ENCODE results near the gene FSD1.
A peak's percentile ranks its signal among the peaks of the same experiment; 100 is the strongest.
"Not testable (repeated sequence)": the region's sequence is repeated elsewhere in the genome, so short reads cannot be mapped to it uniquely, and the experiment has no call there.

The FSD1 gene

DNA sequence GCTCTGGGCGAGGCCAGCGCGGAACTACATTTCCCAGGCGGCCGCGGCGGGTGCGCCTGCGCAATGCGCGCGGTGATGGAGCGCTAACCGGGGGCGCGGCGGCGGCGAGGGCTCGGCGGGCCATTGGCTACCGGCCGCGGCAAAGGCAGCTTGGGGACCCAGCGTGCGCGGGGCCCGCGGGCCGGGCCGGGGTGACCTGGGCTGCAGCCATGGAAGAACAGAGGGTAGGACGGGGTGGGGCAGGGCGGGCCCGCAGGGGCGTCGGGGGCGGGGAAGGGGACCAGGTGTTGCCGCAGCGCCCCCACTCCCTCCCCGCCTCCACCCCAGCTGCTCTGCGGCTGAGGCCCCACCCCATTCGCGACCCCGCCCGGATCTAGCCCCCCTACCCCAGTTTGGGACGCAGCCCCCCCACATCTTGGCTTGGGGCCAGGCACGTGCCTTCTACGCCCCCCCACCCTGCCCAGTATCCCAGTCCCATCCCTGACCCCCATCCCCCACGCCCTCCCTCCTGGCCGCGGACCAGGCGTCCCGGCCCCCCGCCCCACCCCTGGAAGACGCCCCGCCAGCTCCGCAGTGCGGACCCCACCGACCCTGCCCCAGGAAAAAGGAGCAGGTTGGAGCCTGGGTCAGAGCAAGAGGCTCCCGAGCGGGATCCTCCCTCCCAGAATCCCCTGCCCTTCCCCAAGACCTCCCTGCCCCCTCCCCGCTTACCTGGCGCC, at the start of gene FSD1:
TSS of gene FSD1 (plus strand) at position 61 of the 719 bp plus-strand sequence. CDS start at position 210, 149 bp downstream.
- peak; percentile 72 to 83 for DNase-seq

DNA sequence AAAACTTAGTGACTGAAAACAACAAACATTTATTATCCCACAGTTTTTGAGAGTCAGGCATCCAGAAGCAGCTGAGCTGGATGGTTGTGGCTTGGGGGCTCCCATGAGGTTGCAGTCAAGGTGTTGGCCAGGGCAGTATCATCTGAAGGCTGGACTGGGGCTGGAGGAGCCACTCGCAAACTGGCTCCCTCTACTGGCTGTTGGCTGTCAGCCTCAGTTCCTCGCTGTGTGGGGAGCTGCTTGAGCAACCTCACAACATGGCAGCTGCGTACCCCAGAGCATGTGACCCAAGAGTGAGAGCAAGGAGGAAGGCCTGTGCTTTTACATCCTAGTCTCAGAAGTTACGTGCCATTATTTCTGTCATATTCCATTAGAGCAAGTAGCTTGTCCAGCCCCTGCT, 47.8 kb upstream of the FSD1 start:
- no peak for DNase-seq

DNA sequence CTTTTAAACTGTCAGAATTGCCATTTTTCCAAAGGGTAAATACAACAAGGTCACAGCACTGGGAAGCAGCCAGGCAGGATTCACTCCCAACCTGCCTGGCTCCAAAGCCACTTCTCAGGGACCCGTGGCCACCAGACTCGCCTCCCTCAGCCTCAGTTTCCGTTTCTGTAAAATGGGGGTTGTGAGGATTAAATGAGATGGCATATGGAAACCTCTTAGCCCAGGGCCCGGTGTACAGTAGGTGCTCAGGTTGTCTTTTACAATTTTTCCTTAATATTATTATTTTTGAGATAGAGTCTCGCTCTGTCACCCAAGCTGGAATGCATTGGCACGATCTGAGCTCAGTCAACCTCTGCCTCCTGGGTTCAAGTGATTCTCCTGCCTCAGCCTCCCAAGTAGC, 47.4 kb upstream of the FSD1 start:
- no peak for DNase-seq

DNA sequence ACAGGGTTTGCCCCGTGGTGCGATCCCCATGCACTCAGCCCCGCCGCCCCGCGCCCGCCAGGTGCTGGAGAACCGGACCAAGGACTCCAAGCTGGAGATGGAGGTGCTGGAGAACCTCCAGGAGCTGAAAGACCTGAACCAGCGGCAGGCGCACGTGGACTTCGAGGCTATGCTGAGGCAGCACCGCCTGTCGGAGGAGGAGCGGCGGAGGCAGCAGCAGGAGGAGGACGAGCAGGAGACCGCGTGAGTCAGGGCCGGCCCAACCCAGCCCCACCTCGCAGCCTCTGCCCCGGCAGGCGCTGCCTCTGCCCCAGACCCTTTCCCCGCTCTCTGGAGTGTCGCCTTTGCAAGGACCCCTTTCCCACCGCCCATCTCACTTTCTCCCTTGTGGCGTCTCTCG, 46.2 kb upstream of the FSD1 start:
- no peak for DNase-seq

DNA sequence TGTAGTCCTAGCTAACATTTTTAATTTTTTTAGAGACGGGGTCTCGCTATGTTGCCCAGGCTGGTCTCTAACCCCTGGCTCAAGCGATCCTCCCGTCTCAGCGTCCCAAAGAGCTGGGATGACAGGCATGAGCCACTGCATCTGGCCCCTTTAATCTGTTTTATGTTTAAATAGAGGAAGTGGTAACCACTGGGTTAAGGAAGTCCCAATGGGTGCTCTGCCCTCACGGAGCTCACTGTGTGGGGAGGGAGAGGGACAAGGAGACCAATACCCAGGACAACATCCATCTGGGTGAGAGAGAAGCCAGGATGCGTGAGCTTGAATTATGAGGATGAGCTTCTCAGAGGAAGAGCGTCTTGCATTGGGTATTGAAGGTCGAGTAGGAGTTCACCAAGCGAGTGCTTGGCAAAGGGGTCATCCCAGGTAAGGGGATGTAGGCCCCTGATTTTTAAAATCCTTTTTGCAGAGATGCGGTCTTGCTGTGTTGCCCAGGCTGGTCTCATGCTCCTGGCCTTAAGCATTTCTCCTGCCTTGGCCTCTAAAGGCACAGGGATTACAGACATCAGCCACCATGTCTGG, 43.7 kb upstream of the FSD1 start:
- DNase-seq, result no peak

DNA sequence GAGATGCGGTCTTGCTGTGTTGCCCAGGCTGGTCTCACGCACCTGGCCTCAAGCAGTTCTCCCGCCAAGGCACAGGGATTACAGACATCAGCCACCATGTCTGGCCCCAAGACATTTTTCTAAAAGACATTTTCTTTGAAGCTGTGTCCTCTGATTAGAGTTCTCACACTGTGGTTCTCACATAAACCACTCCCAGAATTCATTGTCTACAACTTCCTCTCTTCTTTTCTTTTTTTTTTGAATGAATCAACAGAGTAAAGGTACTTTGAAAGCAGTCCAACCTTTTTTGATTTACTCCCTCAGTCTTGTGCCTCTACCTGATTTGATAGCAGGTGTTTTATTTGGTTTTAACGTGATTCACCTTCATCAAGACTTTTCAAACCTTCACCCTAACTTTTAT, 39.6 kb upstream of the FSD1 start:
- DNase-seq, result no peak

DNA sequence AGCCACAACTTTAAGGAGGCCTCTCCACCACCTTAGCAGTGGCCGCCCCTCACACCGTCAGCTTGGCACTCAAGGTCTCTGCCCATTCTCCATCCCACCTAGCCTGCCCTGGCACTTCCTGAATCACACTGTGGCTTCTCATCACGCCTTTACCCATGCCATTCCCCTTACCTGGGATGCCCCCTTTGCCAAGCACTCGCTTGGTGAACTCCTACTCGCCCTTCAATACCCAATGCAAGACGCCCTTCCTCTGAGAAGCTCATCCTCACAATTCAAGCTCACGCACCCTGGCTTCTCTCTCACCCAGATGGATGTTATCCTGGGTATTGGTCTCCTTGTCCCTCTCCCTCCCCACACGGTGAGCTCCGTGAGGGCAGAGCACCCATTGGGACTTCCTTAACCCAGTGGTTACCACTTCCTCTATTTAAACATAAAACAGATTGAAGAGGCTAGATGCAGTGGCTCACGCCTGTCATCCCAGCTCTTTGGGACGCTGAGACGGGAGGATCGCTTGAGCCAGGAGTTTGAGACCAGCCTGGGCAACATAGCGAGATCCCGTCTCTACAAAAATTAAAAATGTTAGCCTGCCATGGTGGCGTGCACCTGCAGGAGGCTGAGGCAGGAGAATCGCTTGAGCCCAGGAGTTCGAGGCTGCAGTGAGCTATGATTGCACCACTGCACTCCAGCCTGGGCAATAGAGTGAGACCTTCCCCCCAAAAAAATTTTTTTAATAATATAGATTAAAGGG, 38.0 kb upstream of the FSD1 start:
- no peak for DNase-seq

DNA sequence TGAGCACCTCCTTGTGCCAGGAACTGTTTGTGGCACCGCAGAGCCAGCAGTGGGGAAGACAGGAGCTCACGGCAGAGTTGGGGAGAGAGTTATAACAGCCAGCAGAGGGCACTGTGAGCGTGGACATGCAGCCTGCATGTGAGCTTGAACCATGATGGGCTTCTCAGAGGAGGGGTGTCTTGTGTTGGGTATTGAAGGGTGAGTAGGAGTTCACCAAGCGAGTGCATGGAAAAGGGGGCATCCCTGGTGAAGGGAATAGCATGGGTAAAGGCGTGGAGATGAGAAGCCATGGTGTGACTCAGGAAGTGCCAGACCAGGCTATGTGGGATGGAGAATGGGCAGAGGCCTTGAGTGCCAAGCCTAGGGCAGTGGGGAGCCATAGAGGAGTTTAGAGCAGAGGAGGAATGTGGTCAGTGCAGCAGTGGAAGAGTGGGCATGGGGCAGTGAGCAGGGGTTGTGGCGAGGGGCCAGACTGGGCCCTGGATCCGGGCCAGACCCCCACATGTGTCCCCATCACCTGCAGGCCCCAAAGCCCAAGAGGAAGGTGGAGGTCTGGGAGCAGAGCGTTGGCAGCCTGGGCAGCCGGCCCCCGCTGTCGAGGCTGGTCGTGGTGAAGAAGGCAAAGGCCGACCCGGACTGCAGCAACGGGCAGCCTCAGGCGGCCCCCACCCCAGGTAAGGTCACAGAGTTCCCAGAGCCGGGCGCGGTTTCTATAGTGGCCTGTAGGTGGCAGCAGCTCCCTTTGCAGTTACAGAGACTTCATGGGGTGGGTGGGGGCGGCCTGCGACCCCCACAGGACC, 37.1 kb upstream of the FSD1 start:
- peak; percentile 60 to 70 for DNase-seq

DNA sequence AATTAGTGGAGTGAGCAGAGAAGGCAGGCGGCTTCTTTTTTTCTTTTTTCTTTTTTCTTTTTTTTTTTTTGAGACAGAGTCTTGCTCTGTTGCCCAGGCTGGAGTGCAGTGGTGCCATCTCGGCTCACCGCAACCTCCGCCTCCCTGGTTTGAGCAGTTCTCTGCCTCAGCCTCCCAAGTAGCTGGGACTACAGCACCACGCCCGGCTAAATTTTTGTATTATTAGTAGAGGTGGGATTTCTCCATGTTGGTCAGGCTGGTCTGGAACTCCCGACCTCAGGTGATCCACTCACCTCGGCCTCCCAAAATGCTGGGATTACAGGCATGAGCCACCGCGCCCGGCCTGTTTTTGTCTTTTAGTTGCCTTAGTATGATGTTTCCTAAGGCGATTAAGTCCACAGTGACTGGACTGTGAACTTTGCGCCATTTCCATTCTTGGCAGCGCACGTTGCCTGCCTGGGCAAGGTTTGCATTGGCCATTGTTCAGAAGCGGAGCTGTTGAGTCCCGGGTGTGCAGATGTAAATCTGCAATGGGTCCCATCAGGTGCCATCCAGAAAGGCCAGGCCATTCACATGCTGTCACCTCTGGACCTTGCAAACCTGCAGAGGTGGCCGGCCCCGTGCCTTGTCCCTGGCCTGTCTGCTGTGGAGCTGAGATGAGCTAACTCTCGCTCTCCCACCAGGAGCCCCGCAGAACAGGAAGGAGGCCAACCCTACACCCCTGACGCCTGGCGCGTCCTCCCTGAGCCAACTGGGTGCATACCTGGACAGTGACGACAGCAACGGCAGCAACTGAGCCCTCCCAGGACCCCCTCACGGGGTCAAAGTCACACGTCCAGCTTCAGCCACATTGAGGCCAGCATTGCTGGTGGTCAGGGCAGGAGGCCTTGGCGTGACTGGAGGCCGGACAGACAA, 36.2 kb upstream of the FSD1 start:
- DNase-seq, result no peak

DNA sequence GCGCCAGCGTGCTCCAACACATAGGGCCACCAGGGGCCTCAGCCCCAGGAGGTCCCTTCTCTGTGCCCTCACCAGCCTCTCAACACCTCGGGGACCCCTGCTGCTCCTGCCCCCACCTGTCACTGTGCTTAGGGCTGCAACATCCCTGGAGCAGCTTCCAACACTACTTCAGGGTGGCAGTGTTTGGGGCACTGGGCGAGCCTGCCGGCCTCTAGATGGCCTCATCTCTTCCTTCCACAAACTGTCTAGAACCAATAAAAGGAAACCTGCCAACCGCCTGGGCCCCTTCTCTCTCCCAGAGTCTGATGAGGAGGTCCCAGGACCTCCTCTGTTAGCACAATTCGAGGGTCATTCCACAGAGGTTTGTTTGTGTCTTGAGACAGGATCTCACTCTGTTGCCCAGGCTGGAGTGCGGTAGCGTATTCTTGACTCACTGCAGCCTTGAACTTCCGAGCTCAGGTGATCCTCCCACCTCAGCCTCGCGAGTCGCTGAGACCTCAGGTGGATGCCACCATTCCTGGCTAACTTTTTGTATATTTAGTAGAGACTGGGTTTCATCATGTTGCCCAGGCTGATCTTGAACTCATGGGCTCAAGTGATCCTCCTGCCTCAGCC, 35.5 kb upstream of the FSD1 start:
- DNase-seq, result no peak

DNA sequence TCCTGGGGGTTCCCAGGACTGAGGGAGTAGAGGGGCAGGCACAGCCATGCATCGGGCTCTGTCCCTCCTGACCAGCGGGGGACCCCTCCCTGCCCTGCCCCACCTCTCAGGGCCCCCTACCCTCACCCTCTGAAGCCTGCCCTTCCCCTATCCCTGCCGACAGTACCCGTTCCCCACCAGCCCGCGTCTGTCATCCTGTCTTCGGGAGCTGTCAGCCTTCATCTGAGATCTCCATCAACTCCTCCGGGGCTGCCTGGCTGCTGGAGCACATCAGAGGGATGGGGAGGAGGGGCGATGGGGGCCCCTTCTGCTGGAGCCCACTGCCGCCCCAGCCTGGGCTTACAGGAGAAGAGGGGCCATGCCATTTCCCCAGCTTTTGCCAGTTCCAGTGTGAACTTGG, 31.5 kb upstream of the FSD1 start:
- DNase-seq, result no peak

DNA sequence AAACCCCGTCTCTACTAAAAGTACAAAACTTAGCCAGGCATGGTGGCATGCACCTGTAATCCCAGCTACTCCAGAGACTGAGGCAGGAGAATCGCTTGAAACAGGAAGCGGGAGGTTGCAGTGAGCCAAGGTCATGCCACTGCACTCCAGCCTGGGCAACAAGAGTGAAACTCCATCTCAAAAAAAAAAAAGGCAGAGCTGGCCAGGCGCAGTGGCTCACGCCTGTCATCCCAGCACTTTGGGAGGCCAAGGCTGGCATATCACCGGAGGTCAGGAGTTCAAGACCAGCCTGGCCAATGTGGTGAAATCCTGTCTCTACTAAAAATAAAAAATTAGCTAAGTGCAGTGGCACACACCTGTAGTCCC, 30.1 kb upstream of the FSD1 start:
- not testable (repeated sequence) for DNase-seq

DNA sequence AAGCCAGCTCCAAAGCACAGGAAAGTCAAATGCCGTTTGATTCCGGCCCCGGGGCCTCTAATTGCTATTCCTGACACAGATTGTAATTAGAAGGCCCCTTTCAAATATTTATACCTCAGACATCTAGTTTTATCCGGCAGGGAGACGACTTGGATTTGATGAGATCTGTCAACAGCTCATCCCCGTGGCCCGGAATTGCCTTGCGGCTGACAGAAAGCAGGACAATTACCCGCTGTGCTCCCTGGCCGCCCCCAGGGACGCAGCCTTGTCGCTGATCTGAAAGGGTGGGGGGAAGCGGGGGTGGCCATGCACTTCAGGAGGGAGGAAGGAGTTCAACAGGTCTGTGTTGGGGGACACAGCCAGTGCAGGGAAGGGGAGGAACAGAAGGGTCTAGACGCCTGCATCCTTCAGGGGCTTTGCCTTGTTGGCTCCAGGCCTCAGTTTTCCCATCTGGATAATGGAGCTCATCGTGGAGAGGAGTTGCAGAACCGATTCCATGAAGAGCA, 27.2 kb upstream of the FSD1 start:
- DNase-seq, result no peak

DNA sequence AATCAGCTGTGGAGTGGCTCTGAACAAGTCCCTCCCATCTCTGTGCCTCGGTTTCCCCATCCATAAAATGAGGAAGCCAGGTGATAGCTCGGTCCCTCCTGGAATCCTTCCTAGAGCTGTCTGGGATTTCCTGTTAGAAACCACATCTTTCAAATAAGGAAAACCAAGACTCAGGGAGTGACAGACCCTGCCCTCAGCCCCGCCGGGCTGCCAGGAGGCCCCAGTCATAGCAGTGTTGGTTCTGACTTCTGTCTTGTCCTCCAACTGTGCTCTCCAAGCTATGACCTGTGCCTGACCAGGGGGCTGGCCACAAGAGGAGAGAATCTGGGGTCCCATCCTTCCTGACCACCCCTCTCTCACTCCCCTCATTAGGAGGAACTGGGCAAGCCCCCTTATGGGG, 26.4 kb upstream of the FSD1 start:
- no peak for DNase-seq

DNA sequence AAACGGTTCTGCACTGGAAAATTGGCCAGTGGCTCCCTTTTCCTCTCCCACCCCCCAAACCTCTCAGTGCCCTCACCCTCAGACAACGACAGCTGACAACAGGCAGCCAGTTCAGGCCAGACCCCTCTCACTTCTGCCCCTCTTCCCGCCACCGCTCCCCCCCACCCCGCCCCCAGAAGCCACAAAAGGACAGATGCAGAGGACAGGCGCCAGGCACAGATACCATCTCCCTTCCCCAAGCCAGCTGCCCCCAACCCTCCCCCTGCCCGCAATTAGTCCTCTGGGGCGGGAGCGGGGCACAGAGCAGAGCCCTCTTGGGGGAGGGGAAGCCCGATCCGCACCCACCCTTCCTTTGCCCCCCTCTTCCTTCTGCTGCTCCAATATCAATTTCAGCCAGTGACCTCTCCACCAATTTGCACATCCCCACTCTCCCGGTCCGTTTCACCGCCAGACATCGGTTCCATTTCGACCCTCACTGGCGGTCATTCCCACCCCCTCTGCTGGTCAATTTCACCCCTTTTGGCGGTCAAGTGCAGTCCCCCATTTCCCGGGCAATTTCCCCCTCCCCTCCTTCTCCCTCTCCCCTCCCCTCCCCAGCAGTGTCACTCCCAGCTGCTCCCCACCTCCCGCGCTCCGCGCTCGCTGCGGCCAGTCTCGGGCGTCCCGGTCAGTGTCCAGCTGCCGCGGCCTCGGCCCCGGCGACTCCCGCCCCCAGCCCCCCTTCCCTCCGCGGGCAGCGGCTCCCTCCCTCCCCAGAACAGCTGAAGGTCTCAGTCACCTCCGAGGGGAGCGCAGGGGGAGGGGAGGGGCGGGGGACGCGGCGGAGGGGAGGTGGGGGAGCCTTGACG, 25.8 kb upstream of the FSD1 start, which contains the start of gene SHD:
TSS of gene SHD (plus strand) at position 848 of the 848 bp plus-strand sequence. CDS start 798 bp downstream, outside the sequence.
- DNase-seq, result no peak

DNA sequence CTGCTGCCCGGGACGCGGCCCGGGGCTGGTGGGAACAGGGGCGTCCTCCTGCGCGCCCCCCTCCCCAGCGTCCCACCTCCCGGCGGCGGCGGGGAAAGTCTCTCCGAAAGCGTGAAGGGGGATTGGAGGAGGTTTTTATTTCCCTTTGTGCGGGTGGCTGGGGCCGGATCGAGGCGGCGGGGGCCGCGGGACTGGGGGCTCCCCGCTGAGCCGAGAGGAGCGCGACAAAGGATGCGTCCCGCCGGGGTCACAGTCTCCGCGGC, 25.2 kb upstream of the FSD1 start:
- no peak for DNase-seq

DNA sequence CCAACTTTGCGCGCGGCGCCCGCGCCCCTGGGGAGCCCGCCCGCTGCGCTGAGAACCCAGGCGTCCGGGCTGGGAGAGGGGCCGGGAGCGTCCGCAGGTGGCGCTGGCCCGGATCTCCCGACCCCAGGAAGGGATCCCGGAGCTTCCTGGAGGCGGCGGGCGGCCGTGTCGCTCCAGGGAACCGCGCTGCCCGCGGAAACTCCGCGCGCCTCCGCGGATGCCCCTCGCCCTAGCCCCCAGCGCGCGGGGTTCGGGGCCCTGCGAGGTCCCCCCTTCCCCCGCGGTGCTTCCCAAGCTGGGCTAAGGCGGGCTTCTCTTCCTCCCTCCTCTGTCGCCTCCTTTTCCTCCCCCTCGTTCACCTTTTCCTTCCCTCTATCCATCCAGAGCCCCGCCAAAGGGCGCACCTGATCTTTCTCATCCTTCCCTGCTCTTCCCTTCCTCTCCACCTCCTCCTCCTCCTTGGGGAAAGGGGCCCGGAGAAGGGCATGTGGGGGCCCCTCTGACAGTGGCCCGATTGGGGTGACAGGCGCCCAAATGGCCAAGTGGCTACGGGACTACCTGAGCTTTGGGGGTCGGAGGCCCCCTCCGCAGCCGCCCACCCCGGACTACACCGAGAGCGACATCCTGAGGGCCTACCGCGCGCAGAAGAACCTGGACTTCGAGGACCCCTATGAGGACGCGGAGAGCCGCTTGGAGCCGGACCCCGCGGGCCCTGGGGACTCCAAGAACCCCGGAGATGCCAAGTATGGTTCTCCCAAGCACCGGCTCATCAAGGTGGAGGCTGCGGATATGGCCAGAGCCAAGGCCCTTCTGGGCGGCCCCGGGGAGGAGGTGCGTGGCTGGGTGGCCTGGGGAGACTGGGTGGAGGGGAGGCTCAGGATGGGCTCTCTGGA, 24.6 kb upstream of the FSD1 start:
- DNase-seq, result no peak

DNA sequence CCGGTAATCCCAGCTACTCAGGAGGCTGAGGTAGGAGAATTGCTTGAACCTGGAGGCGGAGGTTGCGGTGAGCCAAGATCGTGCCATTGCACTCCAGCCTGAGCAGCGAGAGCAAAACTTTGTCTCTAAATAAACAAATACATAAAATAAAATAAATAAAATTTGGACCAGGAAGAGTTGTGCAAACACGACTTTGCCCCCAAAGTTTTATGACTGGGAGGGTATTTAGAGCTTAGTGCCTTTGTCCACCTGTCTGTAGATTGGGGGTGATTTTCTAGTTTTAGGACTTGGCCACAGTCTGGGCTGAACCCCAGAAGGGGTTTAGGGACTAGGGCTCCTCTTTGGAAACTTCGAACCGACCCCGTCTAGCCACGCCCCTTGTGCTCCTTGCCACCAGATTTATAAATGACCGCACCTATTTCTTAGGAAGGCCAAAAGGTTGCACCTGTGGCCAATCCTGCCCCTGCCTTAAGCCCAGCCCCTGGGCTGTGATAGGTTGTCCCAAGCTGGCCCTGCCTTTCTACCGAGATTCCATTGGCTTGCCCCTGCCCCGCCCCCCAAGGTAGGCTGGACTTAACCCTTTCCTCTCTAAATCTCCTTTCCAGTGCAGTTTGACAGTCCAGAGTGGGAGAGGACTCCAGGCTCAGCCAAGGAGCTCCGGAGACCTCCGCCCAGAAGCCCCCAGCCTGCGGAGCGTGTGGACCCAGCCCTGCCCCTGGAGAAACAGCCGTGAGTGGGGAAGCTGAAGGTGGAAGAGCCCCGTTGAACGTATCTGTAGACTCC, 20.0 kb upstream of the FSD1 start:
- DNase-seq, result no peak

DNA sequence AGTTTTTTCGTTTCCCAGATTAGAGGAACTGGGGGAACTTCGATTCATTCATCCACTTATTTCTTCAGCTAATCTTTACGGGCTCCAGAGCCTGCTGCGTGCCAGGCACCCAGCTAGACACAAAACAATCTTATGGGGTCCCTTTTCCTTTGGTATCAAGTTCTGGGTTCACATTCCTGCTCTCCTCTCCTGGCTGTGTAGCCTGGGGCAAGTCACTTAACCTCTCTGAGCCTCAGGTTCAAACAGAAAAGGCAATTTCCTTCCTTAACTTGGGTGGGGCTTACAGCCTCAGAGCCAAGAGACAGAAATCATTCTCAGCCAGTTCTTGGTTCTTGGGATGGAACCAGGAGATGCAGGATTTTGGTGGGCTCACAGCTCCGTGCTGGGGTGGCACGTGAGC, 19.4 kb upstream of the FSD1 start:
- DNase-seq, result no peak

All from stimulated activated CD4-positive, alpha-beta T cell treated with anti-CD3 and anti-CD28 coated beads, Interleukin-2, amount 100 ng/mL, for 48 hours (primary cell).